Endothelial cell (in vitro differentiated cells): ENCODE measurements around the gene KLF13. TPM values are rescaled to one million over a fixed set of nuclear protein-coding genes. Genes with fewer than 3 reads are reported as not detected.

ENCODE experiments used
- DNase-seq: peaks from one replicate; pipeline ENCODE4 v3.0.0; 2021; ENCODE audit warnings: low spot score
- H3K27ac Mint-ChIP-seq: one replicate; pipeline ENCODE4 v1.8.0; 2021; ENCODE audit warnings: mixed read lengths, inconsistent platforms; ENCODE audit not compliant: unreplicated experiment
- H3K27me3 Mint-ChIP-seq: one replicate; pipeline ENCODE4 v1.8.0; 2021; ENCODE audit warnings: mild to moderate bottlenecking, moderate library complexity, mixed read lengths, inconsistent platforms; ENCODE audit not compliant: unreplicated experiment
- H3K36me3 Mint-ChIP-seq: one replicate; pipeline ENCODE4 v1.8.0; 2021; ENCODE audit warnings: mild to moderate bottlenecking, low read depth, mixed read lengths, inconsistent platforms; ENCODE audit not compliant: unreplicated experiment
- H3K4me1 Mint-ChIP-seq: one replicate; pipeline ENCODE4 v1.8.0; 2021; ENCODE audit warnings: mild to moderate bottlenecking, mixed read lengths, inconsistent platforms; ENCODE audit not compliant: unreplicated experiment
- H3K4me3 Mint-ChIP-seq: one replicate; pipeline ENCODE4 v1.8.0; 2021; ENCODE audit warnings: mild to moderate bottlenecking, mixed read lengths, inconsistent platforms; ENCODE audit not compliant: unreplicated experiment
- H3K9me3 Mint-ChIP-seq: one replicate; pipeline ENCODE4 v1.8.0; 2021; ENCODE audit warnings: mixed read lengths, inconsistent platforms; ENCODE audit not compliant: unreplicated experiment
- CTCF ChIP-seq: fragments of 200-600 bp; sonication (generic); IDR thresholded peaks from one replicate; pipeline ENCODE4 v1.5.0; 2021; ENCODE audit warnings: antibody characterized with exemption; ENCODE audit not compliant: unreplicated experiment
- total RNA-seq: library from RNA; stranded (reverse); fragmentation: NEBNext Ultra II Directional; extraction: Animal tissue kit (Norgen Biotek cat#: 25700); gene quantifications from one replicate; pipeline ENCODE4 v1.2.1, GENCODE V29; 2021; ENCODE audit not compliant: unreplicated experiment

KLF13 gene
- total RNA-seq, 1 donor from 2014 or later: 45.1 TPM

GRCh38 chr15:31393444-31394091 is 66.9 kb downstream of the KLF13 start:
- no peak for DNase-seq
- no peak overlapping the region for H3K27ac Mint-ChIP-seq
- no peak for TF ChIP-seq CTCF
- no peak overlapping the region for H3K4me3 Mint-ChIP-seq
- no peaks in the 10 kb centered on the region for H3K9me3 Mint-ChIP-seq
- H3K4me1 Mint-ChIP-seq: peaks cover 9% of the 10 kb centered on the region
- H3K36me3 Mint-ChIP-seq: no peaks in the 10 kb centered on the region
- H3K27me3 Mint-ChIP-seq: peaks cover 15% of the 10 kb centered on the region

DNA sequence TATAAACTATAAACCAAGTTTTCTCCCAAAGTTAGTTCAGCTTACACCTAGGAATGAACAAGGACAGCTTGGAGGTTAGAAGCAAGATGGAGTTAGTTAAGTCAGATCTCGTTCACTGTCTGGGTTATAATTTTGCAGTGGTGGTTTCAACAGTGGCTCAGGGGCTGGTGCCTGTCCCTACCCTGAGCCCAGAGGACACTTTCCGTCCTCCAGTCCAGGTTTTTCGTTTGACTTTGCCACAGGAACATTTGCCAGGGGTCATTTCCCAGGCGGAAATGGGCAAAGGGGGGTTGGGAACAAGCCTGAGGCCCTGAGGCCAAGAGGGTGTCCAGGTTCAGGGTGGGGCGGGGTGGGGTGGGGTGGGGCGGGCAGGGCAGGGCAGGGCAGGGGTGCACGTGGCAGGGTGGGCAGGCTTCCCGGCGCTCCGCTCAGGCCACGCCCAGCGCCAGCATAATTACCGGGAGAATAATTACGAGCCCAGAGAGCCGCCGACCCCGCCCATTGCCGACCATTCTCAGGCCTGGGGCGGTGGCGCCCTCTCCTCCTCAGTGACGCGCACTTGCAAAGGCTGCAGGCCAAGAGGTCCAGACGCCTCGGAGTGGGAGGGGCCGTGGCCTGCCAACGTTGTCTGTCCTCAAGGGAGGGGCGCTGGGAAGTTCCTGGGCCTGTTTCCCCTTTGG is 70.4 kb downstream of the KLF13 start:
- peak; percentile 66 for DNase-seq
- H3K4me3 Mint-ChIP-seq: no peak overlapping the region

DNA sequence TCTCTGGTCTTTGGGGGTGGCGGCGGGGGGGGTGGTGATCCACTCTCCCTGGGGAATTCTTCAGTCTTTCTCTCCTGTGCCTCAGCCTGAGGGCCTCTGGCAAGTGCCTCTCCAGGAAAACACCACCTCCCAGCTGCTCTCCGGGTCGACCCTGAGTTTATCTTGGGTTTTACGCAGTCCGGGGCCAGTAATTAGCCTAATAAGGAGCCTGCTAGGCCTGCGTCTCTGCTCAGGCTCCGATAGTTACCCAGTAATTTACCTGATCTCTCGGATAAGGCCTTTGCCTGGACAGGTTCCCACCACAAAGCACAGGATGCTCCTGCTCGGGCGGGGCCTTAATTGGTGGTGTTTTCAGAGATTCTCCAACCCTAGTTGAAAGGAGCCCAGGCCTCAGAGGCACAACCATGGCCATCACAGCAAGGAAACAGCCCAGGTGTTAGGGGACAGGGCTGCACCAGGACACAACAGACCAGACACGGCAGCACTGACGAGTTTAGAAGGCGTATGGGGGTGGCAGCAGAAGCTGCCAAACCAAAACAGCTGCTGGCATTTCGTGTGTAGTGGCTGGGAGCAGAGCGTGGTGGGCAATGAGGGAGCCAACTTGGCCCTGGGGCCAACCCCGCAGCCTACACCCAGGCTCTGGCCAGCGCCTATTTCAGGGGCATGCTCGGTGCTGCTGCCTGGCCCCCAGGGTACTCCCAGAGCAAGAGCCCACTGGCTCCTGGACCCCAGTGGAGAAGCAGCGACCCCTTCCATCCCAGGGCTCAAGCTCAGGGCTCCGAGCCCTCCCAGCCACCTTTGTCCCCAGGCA is 71.4 kb downstream of the KLF13 start:
- H3K4me3 Mint-ChIP-seq: no peak overlapping the region
- H3K27ac Mint-ChIP-seq: no peak overlapping the region
- peaks cover 13% of the 10 kb centered on the region for H3K27me3 Mint-ChIP-seq
- no peak for DNase-seq
- peaks cover 2% of the 10 kb centered on the region for H3K36me3 Mint-ChIP-seq
- TF ChIP-seq CTCF: no peak
- no peaks in the 10 kb centered on the region for H3K9me3 Mint-ChIP-seq
- H3K4me1 Mint-ChIP-seq: peaks cover 6% of the 10 kb centered on the region

More for the DNA sequence above, 70.4 kb downstream of the KLF13 start:
- no peaks in the 10 kb centered on the region for H3K36me3 Mint-ChIP-seq
- TF ChIP-seq CTCF: no peak
- peaks cover 6% of the 10 kb centered on the region for H3K4me1 Mint-ChIP-seq
- H3K27ac Mint-ChIP-seq: no peak overlapping the region
- H3K27me3 Mint-ChIP-seq: peaks cover 15% of the 10 kb centered on the region
- H3K9me3 Mint-ChIP-seq: no peaks in the 10 kb centered on the region

DNA sequence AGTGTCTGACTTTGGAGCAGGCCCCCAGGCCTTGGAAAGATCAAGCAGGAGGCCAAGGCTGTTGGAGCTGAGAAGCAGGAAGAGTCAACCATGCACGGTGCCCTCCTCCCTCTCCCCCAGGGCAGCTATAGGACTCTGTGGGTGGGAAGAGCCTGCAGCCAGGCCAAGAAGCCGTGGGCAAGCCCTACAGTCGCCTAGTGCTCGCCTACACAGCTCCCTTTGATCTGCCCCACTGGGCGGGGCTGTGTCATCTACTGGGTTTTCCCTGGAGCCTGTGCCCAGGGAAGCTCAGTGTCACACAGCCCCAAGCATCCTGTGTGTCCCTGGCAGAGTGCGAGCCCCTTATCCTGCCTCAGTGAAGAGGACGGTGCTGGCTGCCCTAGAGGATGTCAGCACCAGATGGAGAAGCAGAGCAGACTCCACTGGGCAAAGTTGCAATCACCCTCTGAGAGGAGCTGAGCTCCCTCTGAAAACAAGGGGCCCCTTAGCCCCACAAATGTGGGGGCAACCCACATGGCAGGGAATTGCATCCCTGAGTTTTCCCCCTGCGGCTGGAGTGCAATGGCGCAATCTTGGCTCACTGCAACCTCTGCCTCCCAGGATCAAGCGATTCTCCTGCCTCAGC is 72.2 kb downstream of the KLF13 start:
- Mint-ChIP-seq H3K4me1 (peaks cover 6% of the 10 kb centered on the region), H3K4me3 (no peak overlapping the region), H3K27ac (no peak overlapping the region), H3K36me3 (peaks cover 4% of the 10 kb centered on the region), H3K9me3 (no peaks in the 10 kb centered on the region), H3K27me3 (peaks cover 9% of the 10 kb centered on the region)
- TF ChIP-seq CTCF: no peak
- no peak for DNase-seq
